ENCODE measurements around the gene ZSCAN26. TPM values are rescaled to one million over a fixed set of nuclear protein-coding genes. Genes with fewer than 3 reads are reported as not detected.

The ZSCAN26 gene
- total RNA-seq (17.2 TPM), polyA plus RNA-seq (ENCODE audit: insufficient read depth, low read depth, low replicate concordance) (11.8 TPM)
- long read RNA-seq, donor 1, partial matches to known transcripts, result 0 of 6 reads
- long read RNA-seq, donor 1, other reads (novel, unspliced or antisense), result 0 of 6 reads
- long read RNA-seq, donor 2, partial matches to known transcripts, result 0 of 6 reads
- long read RNA-seq, donor 2, other reads (novel, unspliced or antisense), result 0 of 6 reads
- long read RNA-seq, donor 3, partial matches to known transcripts, result 0 of 6 reads
- long read RNA-seq, donor 3, other reads (novel, unspliced or antisense), result 0 of 6 reads
- long read RNA-seq, donor 4, partial matches to known transcripts, result 0 of 3 reads
- long read RNA-seq, donor 4, other reads (novel, unspliced or antisense), result 0 of 3 reads
- long read RNA-seq, donor 5, partial matches to known transcripts, result 0 of 1 reads
- long read RNA-seq, donor 5, other reads (novel, unspliced or antisense), result 0 of 1 reads
- long read RNA-seq, donor 6, partial matches to known transcripts, result 23 of 36 reads
- long read RNA-seq, donor 6, other reads (novel, unspliced or antisense), result 0 of 36 reads
- long read RNA-seq, donor 7, partial matches to known transcripts, result 1 of 7 reads
- long read RNA-seq, donor 7, other reads (novel, unspliced or antisense), result 0 of 7 reads
- long read RNA-seq, donor 8, partial matches to known transcripts, result 0 of 8 reads
- long read RNA-seq, donor 8, other reads (novel, unspliced or antisense), result 0 of 8 reads
- long read RNA-seq, donor 9, partial matches to known transcripts, result 0 of 2 reads
- long read RNA-seq, donor 9, other reads (novel, unspliced or antisense), result 0 of 2 reads
- long read RNA-seq, donor 10, partial matches to known transcripts, result 0 of 1 reads
- long read RNA-seq, donor 10, other reads (novel, unspliced or antisense), result 0 of 1 reads

DNA sequence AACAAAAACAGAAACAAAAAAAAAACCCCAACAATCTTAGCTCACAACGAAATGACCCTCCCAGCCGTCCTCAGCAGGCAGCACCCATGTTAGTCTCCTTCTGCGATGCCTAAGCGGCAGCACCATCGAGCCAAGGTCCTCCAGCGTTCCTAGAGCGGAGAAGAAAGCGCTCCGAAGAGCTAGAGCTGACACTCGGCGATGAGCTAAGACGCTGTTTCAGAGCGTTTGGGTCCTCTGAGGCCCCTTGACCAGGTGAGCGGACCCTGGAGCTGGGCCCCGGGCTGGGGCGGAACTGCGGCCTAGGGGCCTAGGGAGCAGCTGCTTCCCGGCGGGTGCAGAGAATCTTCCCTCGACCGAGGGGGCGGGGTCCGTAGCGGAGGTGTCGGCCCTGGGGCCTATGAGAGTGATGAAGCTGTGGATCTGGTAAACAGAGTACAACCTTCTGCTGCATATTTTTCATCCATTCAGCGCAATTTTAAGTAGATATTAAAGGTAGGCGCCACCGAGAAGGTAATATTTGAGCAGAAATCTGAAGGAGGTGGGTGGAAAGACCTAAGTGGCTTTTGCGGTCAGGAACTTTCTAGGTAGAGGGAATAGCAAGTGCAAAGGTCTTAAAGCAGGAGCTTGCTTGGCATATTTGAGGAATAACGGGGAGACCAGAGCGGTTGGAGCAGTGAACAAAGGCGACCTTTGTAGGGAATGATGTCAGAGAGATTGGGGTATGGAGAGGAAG, at the start of gene ZSCAN26:
Gene ZSCAN26 (plus strand): TSS at position 182 of the 733 bp plus-strand sequence. CDS start 4,777 bp downstream, outside the sequence.
- TF ChIP-seq, protein P1, sequence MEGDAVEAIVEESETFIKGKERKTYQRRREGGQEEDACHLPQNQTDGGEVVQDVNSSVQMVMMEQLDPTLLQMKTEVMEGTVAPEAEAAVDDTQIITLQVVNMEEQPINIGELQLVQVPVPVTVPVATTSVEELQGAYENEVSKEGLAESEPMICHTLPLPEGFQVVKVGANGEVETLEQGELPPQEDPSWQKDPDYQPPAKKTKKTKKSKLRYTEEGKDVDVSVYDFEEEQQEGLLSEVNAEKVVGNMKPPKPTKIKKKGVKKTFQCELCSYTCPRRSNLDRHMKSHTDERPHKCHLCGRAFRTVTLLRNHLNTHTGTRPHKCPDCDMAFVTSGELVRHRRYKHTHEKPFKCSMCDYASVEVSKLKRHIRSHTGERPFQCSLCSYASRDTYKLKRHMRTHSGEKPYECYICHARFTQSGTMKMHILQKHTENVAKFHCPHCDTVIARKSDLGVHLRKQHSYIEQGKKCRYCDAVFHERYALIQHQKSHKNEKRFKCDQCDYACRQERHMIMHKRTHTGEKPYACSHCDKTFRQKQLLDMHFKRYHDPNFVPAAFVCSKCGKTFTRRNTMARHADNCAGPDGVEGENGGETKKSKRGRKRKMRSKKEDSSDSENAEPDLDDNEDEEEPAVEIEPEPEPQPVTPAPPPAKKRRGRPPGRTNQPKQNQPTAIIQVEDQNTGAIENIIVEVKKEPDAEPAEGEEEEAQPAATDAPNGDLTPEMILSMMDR (IDR thresholded peaks at IDR 0.05; ENCODE audit: borderline replicate concordance, extremely low read depth, insufficient read depth), result no peak
- intact Hi-C loops (cut with DNase I), result no loop called here
- DNase-seq (peak; percentile 85 to 97 (median 91)), FAIRE-seq (no peak)
- Histone ChIP-seq H3K9ac (ENCODE audit: low read length in 3 of 3) (peak within 1 kb of the TSS; percentile 62 to 85 (median 75)), H3K4me3 (ENCODE audit: low read length in 3 of 3) (peak within 1 kb of the TSS; percentile 77 to 98 (median 82)), H3K9me3 (ENCODE audit: control insufficient read depth in 2 of 3, insufficient read depth in 1 of 3, low read length in 3 of 3) (no peaks in the 10 kb centered on the region), H3K36me3 (ENCODE audit: control insufficient read depth in 2 of 3, insufficient read depth in 3 of 3, low read length in 3 of 3) (peaks cover 2 to 4% (median 3%) of the 10 kb centered on the region in 3 donors), H3K4me1 (ENCODE audit: control insufficient read depth in 2 of 3, insufficient read depth in 2 of 3, low read depth in 1 of 3, low read length in 3 of 3) (peaks cover 0 to 4% (median 3%) of the 10 kb centered on the region in 3 donors), H3K27me3 (ENCODE audit: control insufficient read depth, insufficient read depth, low read length) (no peaks in the 10 kb centered on the region), H3K27ac (ENCODE audit: low read depth in 2 of 2, low read length in 2 of 2) (peak within 1 kb of the TSS; percentile 75 to 92)

DNA sequence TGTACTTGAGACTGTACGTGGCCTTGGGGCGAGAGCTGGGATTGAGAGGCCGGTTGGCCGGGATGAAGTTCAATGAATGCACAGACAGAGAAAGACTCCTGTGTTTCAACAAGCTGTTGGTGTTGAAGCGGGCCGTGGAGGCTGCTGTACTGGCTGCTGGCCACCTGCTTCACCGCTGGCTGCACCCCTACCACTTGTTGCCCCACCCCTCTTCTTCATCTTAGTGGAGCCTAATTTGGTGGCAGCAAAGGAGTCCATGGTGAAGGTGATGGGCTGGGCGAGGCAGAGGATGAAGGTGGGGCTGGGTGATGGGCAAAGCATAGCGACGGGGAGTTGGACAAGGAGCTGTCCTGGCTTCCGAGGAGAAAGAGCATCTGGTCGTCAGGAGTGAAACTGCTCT, 49.1 kb upstream of the ZSCAN26 start:
- intact Hi-C loops (cut with DNase I), result no loop called here
- Histone ChIP-seq H3K9ac (ENCODE audit: low read length in 3 of 3) (no peak overlapping the region), H3K9me3 (ENCODE audit: control insufficient read depth in 2 of 3, insufficient read depth in 1 of 3, low read length in 3 of 3) (no peaks in the 10 kb centered on the region), H3K4me1 (ENCODE audit: control insufficient read depth in 2 of 3, insufficient read depth in 2 of 3, low read depth in 1 of 3, low read length in 3 of 3) (peaks cover 0 to 2% (median 0%) of the 10 kb centered on the region in 3 donors), H3K27me3 (ENCODE audit: control insufficient read depth, insufficient read depth, low read length) (peaks cover 34% of the 10 kb centered on the region), H3K27ac (ENCODE audit: low read depth in 2 of 2, low read length in 2 of 2) (no peak overlapping the region), H3K36me3 (ENCODE audit: control insufficient read depth in 2 of 3, insufficient read depth in 3 of 3, low read length in 3 of 3) (no peaks in the 10 kb centered on the region), H3K4me3 (ENCODE audit: low read length in 3 of 3) (no peak overlapping the region)
- FAIRE-seq (no peak), DNase-seq (no peak)
- TF ChIP-seq, protein P1 (IDR thresholded peaks at IDR 0.05; ENCODE audit: borderline replicate concordance, extremely low read depth, insufficient read depth), result no peak

DNA sequence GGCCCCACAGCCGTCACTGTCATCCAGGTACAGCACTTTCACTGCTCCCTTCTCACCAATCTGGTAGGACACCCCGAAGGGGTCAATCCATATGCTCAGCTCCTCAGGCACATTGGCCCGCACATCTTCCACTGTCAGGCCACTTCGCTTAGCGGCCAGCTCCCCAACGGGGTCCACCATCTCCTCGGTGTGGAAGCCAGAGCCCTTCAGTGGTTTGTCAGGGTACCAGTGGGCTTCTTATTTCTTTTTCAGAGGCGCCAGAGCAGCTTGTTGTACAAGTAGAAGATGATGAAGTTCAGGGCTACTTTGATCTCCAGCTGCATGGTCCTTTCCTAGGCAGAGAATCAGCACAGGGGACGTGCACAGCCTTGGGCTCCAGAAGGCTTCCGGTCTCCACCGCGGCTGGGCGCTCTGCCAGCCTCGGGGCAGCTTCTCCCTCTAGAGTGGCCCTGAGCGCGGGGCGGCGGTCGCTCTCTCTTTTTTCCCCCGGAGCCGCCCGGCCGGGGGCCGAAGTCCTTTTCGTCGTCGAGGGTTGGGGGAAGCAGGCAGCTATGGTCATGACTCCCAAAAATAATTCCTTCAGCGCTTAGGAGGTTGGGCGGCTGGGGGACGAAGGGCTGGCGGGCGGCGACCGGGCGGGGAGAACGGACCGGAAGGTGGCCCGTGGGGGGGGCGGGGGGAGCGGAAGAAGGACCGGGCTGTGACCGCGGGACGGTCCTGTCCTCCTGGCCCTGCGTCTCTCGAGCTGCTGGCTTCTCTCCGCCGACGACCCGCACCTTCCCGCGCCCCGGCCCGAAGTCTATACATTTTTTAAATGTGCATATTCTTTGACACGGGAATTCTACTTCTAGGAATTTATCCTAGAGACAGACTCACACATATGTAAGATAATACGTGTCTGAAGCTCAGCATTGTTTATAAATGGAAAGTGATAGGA, 48.4 kb upstream of the ZSCAN26 start:
- DNase-seq (peak; percentile 69 to 91 (median 75)), FAIRE-seq (no peak)
- Histone ChIP-seq H3K9ac (ENCODE audit: low read length in 3 of 3) (peak overlapping the region in 1 of 3 donors; percentile 29), H3K4me1 (ENCODE audit: control insufficient read depth in 2 of 3, insufficient read depth in 2 of 3, low read depth in 1 of 3, low read length in 3 of 3) (peaks cover 0 to 2% (median 0%) of the 10 kb centered on the region in 3 donors), H3K27ac (ENCODE audit: low read depth in 2 of 2, low read length in 2 of 2) (no peak overlapping the region), H3K27me3 (ENCODE audit: control insufficient read depth, insufficient read depth, low read length) (peaks cover 28% of the 10 kb centered on the region), H3K36me3 (ENCODE audit: control insufficient read depth in 2 of 3, insufficient read depth in 3 of 3, low read length in 3 of 3) (no peaks in the 10 kb centered on the region), H3K4me3 (ENCODE audit: low read length in 3 of 3) (peak overlapping the region; percentile 52 to 72 (median 60)), H3K9me3 (ENCODE audit: control insufficient read depth in 2 of 3, insufficient read depth in 1 of 3, low read length in 3 of 3) (no peaks in the 10 kb centered on the region)
- intact Hi-C loops (cut with DNase I), result no loop called here
- TF ChIP-seq, protein P1 (IDR thresholded peaks at IDR 0.05; ENCODE audit: borderline replicate concordance, extremely low read depth, insufficient read depth), result no peak
